H1 (cell line): Measurements from ENCODE around the gene PRR22. TPM values are rescaled to one million over a fixed set of nuclear protein-coding genes. Genes with fewer than 3 reads are reported as not detected.

Source experiments
- CTCF ChIA-PET: fragments of 300-600 bp; sonication (Branson Sonifier 250); formaldehyde crosslinking; loops from one replicate; lab custom pipeline; 2021; ENCODE audit not compliant: partially characterized antibody; lab: Charles Lee
- POLR2A ChIA-PET: fragments of 300-600 bp; sonication (Branson Sonifier 250); formaldehyde crosslinking; loops from one replicate; lab custom pipeline; 2021; ENCODE audit warnings: inconsistent platforms; ENCODE audit not compliant: partially characterized antibody; lab: Charles Lee
- DNase-seq, 2 experiments: peaks; one replicate each; pipeline versions ENCODE4 v3.0.0 to v3.0.0-alpha.2; 2010 to 2022; ENCODE audit warnings: low spot score in 2 of 2, low read depth in 1 of 2, mixed read lengths in 1 of 2
- FAIRE-seq: peaks from 2 replicates; lab custom pipeline; 2011; peaks lifted over from hg19 to GRCh38; lab: Jason Lieb, UNC
- H2AFZ ChIP-seq: 2 replicates; pipeline ENCODE4 v1.8.1; 2012; ENCODE audit warnings: low read length, inconsistent platforms
- H2AK5ac ChIP-seq: 2 replicates; pipeline ENCODE4 v1.6.1; 2013; ENCODE audit warnings: low read depth, low read length
- H2BK120ac ChIP-seq: replicated peaks from 2 replicates; pipeline ENCODE3; 2013; ENCODE audit warnings: low read depth, low read length, inconsistent platforms
- H2BK12ac ChIP-seq: 2 replicates; pipeline ENCODE4 v1.6.1; 2013; ENCODE audit warnings: low read depth, low read length
- H2BK15ac ChIP-seq: 2 replicates; pipeline ENCODE4 v1.6.1; 2013; ENCODE audit warnings: low read length
- H2BK20ac ChIP-seq: 2 replicates; pipeline ENCODE4 v1.6.1; 2013; ENCODE audit warnings: low read length
- H2BK5ac ChIP-seq: 2 replicates; pipeline ENCODE4 v1.6.1; 2013; ENCODE audit warnings: low read depth, low read length
- H3K14ac ChIP-seq: 2 replicates; pipeline ENCODE4 v1.6.1; 2013; ENCODE audit warnings: inconsistent platforms; ENCODE audit not compliant: insufficient read length
- H3K18ac ChIP-seq: 2 replicates; pipeline ENCODE4 v1.6.1; 2013; ENCODE audit warnings: low read length; ENCODE audit errors: extremely low read depth
- H3K23ac ChIP-seq: 2 replicates; pipeline ENCODE4 v1.6.1; 2013; ENCODE audit warnings: inconsistent platforms; ENCODE audit not compliant: insufficient read length
- H3K23me2 ChIP-seq: 2 replicates; pipeline ENCODE4 v1.6.1; 2013; ENCODE audit warnings: low read depth, low read length
- H3K27ac ChIP-seq: 2 replicates; pipeline ENCODE4 v1.6.1; 2011; ENCODE audit warnings: low read depth, low read length, inconsistent platforms
- H3K27me3 ChIP-seq, 4 experiments: replicated peaks in 1 of 4; 1 replicate in 1 of 4; 2 replicates in 3 of 4; pipeline versions ENCODE4 v1.6.1 to v1.8.1; 2011 to 2013; ENCODE audit warnings: low read length in 3 of 4, mild to moderate bottlenecking in 3 of 4, inconsistent platforms in 2 of 4, mixed read lengths in 2 of 4, moderate library complexity in 1 of 4; ENCODE audit not compliant: control insufficient read depth in 3 of 4, insufficient read depth in 3 of 4; ENCODE audit errors: extremely low read depth in 1 of 4
- H3K36me3 ChIP-seq, 4 experiments: 2 replicates each; pipeline versions ENCODE4 v1.6.1 to v1.8.1; 2011 to 2013; ENCODE audit warnings: mild to moderate bottlenecking in 4 of 4, low read length in 3 of 4, moderate library complexity in 2 of 4, control low read depth in 1 of 4, inconsistent platforms in 1 of 4; ENCODE audit not compliant: insufficient read depth in 4 of 4, control insufficient read depth in 2 of 4
- H3K4ac ChIP-seq: replicated peaks from 2 replicates; pipeline ENCODE3; 2013; ENCODE audit warnings: low read length, low read depth, mixed read lengths, inconsistent platforms; ENCODE audit not compliant: insufficient read length
- H3K4me1 ChIP-seq, 4 experiments: replicated peaks in 1 of 4; 1 replicate in 1 of 4; 2 replicates in 3 of 4; pipeline versions ENCODE4 v1.6.1 to v1.8.1; 2011 to 2013; ENCODE audit warnings: low read length in 3 of 4, inconsistent platforms in 2 of 4, mixed read lengths in 1 of 4; ENCODE audit not compliant: insufficient read depth in 4 of 4, control insufficient read depth in 3 of 4
- H3K4me2 ChIP-seq, 2 experiments: 2 replicates each; pipeline versions ENCODE4 v1.6.1 to v1.8.1; 2011 to 2013; ENCODE audit warnings: low read depth in 2 of 2, low read length in 2 of 2, control low read depth in 1 of 2, inconsistent platforms in 1 of 2, mild to moderate bottlenecking in 1 of 2; ENCODE audit not compliant: insufficient read depth in 1 of 2
- H3K4me3 ChIP-seq, 4 experiments: fragments of 200-600, 300-600 bp in 1 of 4; sonication (generic), shearing (Covaris generic), sonication (Bioruptor Twin) in 1 of 4; 2 replicates each; pipeline versions ENCODE4 v1.5.1 to v1.8.1; 2011 to 2016; ENCODE audit warnings: low read length in 4 of 4, low read depth in 3 of 4, control low read depth in 2 of 4, inconsistent platforms in 2 of 4, mild to moderate bottlenecking in 2 of 4, mixed read lengths in 1 of 4, moderate library complexity in 1 of 4; ENCODE audit not compliant: insufficient read depth in 2 of 4; ENCODE audit errors: extremely low read depth in 1 of 4
- H3K56ac ChIP-seq: replicated peaks from 2 replicates; pipeline ENCODE3; 2013; ENCODE audit warnings: low read depth, mild to moderate bottlenecking, mixed read lengths, low read length, inconsistent platforms; ENCODE audit not compliant: insufficient read length
- H3K79me1 ChIP-seq: 2 replicates; pipeline ENCODE4 v1.6.1; 2013; ENCODE audit warnings: low read depth, low read length, control low read depth
- H3K79me2 ChIP-seq, 2 experiments: 2 replicates each; pipeline versions ENCODE4 v1.6.1 to v1.8.1; 2012 to 2013; ENCODE audit warnings: low read length in 2 of 2, mild to moderate bottlenecking in 2 of 2, inconsistent platforms in 1 of 2; ENCODE audit not compliant: insufficient read depth in 2 of 2, control insufficient read depth in 1 of 2
- H3K9ac ChIP-seq, 4 experiments: replicated peaks in 1 of 4; 1 replicate in 1 of 4; 2 replicates in 3 of 4; pipeline versions ENCODE4 v1.6.1 to v1.8.1; 2011 to 2013; ENCODE audit warnings: low read depth in 3 of 4, low read length in 3 of 4, control low read depth in 2 of 4, mild to moderate bottlenecking in 2 of 4, moderate library complexity in 2 of 4, inconsistent platforms in 1 of 4; ENCODE audit errors: extremely low read depth in 1 of 4
- H3K9me3 ChIP-seq, 2 experiments: 2 replicates each; pipeline versions ENCODE4 v1.6.1 to v1.8.1; 2012 to 2013; ENCODE audit warnings: mild to moderate bottlenecking in 2 of 2, moderate library complexity in 2 of 2, control low read depth in 1 of 2, inconsistent platforms in 1 of 2, low read depth in 1 of 2, low read length in 1 of 2, mixed read lengths in 1 of 2; ENCODE audit not compliant: insufficient read depth in 2 of 2
- H4K20me1 ChIP-seq, 2 experiments: replicated peaks in 1 of 2; 2 replicates each; pipeline versions ENCODE3 to v1.8.1; 2011 to 2013; ENCODE audit warnings: inconsistent platforms in 2 of 2, low read length in 2 of 2, mild to moderate bottlenecking in 1 of 2; ENCODE audit not compliant: insufficient read depth in 2 of 2, control insufficient read depth in 1 of 2
- H4K5ac ChIP-seq: 2 replicates; pipeline ENCODE4 v1.6.1; 2013; ENCODE audit warnings: low read length, low read depth, mixed read lengths, inconsistent platforms; ENCODE audit not compliant: insufficient read length
- H4K8ac ChIP-seq: 2 replicates; pipeline ENCODE4 v1.8.0; 2013; ENCODE audit warnings: mild to moderate bottlenecking, moderate library complexity, low read length, inconsistent platforms; ENCODE audit not compliant: insufficient read depth; ENCODE audit errors: extremely low read depth
- H4K91ac ChIP-seq: replicated peaks from 2 replicates; pipeline ENCODE3; 2013; ENCODE audit warnings: low read length, mixed read lengths, inconsistent platforms; ENCODE audit not compliant: insufficient read length
- CEBPB ChIP-seq: IDR thresholded peaks from 2 replicates; pipeline ENCODE4 v1.6.1; 2012; ENCODE audit warnings: low read depth, low read length
- CHD1 ChIP-seq: IDR thresholded peaks from 2 replicates; pipeline ENCODE4 v1.6.1; 2012; ENCODE audit warnings: low read depth, low read length, improper control_type of control experiment
- EP300 ChIP-seq, 2 experiments: IDR thresholded peaks; 1 replicate in 1 of 2; 2 replicates in 1 of 2; pipeline ENCODE4 v1.6.1; 2011 to 2012; ENCODE audit warnings: low read depth in 2 of 2, low read length in 2 of 2, mild to moderate bottlenecking in 2 of 2, borderline replicate concordance in 1 of 2, inconsistent platforms in 1 of 2, moderate library complexity in 1 of 2
- POLR2A ChIP-seq, 2 experiments: IDR thresholded peaks; 1 replicate in 1 of 2; 2 replicates in 1 of 2; pipeline ENCODE4 v1.6.1; 2011; ENCODE audit warnings: low read depth in 2 of 2, low read length in 2 of 2, mild to moderate bottlenecking in 2 of 2; ENCODE audit errors: control extremely low read depth in 1 of 2
- POLR2AphosphoS5 ChIP-seq: IDR thresholded peaks from 2 replicates; pipeline ENCODE4 v1.6.1; 2011; ENCODE audit warnings: low read depth, low read length
- POU5F1 ChIP-seq: IDR thresholded peaks from 2 replicates; pipeline ENCODE4 v1.6.1; 2011; ENCODE audit warnings: low read depth, mild to moderate bottlenecking, low read length, moderate library complexity
- RAD21 ChIP-seq, 2 experiments: IDR thresholded peaks in 1 of 2; conservative IDR thresholded peaks in 1 of 2; 2 replicates each; pipeline ENCODE4 v1.6.1; 2011; ENCODE audit warnings: low read depth in 2 of 2, low read length in 2 of 2, improper control_type of control experiment in 1 of 2, inconsistent platforms in 1 of 2, mild to moderate bottlenecking in 1 of 2, moderate library complexity in 1 of 2
- SIN3A ChIP-seq, 2 experiments: IDR thresholded peaks in 1 of 2; conservative IDR thresholded peaks in 1 of 2; 2 replicates each; pipeline ENCODE4 v1.6.1; 2011 to 2012; ENCODE audit warnings: low read length in 2 of 2, improper control_type of control experiment in 1 of 2, low read depth in 1 of 2, mild to moderate bottlenecking in 1 of 2
- SIX5 ChIP-seq: IDR thresholded peaks from 2 replicates; pipeline ENCODE4 v1.6.1; 2011; ENCODE audit warnings: mild to moderate bottlenecking, low read depth, low read length
- SUZ12 ChIP-seq: fragments of 200-600 bp; sonication (generic); IDR thresholded peaks from 2 replicates; pipeline ENCODE4 v1.6.1; 2012; ENCODE audit warnings: mild to moderate bottlenecking, inconsistent platforms, low read length, moderate library complexity, mixed read lengths
- TAF1 ChIP-seq: IDR thresholded peaks from 2 replicates; pipeline ENCODE4 v1.6.1; 2011; ENCODE audit warnings: mild to moderate bottlenecking, low read depth, low read length
- WGBS, 2 experiments: shearing (Covaris generic) in 1 of 2; methylation state at CpG; one replicate each; pipeline versions ENCODE4 v1.1.6 to v1.1.7; 2013 to 2015; ENCODE audit warnings: low lambda C conversion rate in 2 of 2, mixed read lengths in 2 of 2, inconsistent platforms in 1 of 2, low coverage in 1 of 2, missing lambda C conversion rate in 1 of 2; ENCODE audit not compliant: insufficient replicate concordance in 2 of 2, insufficient coverage in 1 of 2, insufficient read length in 1 of 2; ENCODE audit errors: extremely low coverage in 1 of 2, missing lambda C conversion rate in 1 of 2; 5-methylcytosine and 5-hydroxymethylcytosine counted together
- polyA plus RNA-seq, 7 experiments: library from polyadenylated mRNA; depleted of rRNA in 3 of 7; stranded (reverse) in 5 of 7; unstranded in 2 of 7; fragments of >200 nt in 5 of 7; fragments of 200-250 nt in 2 of 7; gene quantifications; 1 replicate in 5 of 7; 2 replicates in 1 of 7; 4 replicates in 1 of 7; pipeline versions ENCODE4 v1.2.1 to v1.2.3, GENCODE V29; 2011 to 2013; ENCODE audit warnings: missing spikeins in 2 of 7, mixed read lengths in 2 of 7
- total RNA-seq: library from RNA; stranded (reverse); fragmentation: NEBNext Ultra II Directional; extraction: Animal tissue kit (Norgen Biotek cat#: 25700); gene quantifications from 2 replicates; pipeline ENCODE4 v1.2.1, GENCODE V29; 2021

Gene PRR22
- total and polyA plus RNA-seq, 2 of the 8 experiments (the other 6 are each of a cell fraction or from before 2014, with no cell fraction given), result 1.9 to 2.1 TPM

- Histone ChIP-seq H3K4me2 (no peak overlapping the region), H2AFZ (no peak overlapping the region), H3K56ac (no peak overlapping the region), H4K91ac (no peak overlapping the region), H3K36me3 (peaks cover 13 to 29% (median 21%) of the 10 kb centered on the region in 4 experiments; a peak in 7 of 8 replicates), H2BK15ac (no peak overlapping the region), H4K20me1 (peaks cover 0 to 6% of the 10 kb centered on the region in 2 experiments), H3K79me2 (no peaks in the 10 kb centered on the region), H2BK5ac (no peak overlapping the region), H2AK5ac (no peak overlapping the region), H3K14ac (no peak overlapping the region), H3K4me3 (no peak overlapping the region), H2BK120ac (no peak overlapping the region), H3K18ac (no peak overlapping the region), H3K27me3 (no peaks in the 10 kb centered on the region), H4K5ac (no peak overlapping the region), H3K9ac (no peak overlapping the region), H2BK12ac (no peak overlapping the region; the same call in 1 of the 2 replicates), H4K8ac (no peak overlapping the region), H3K4me1 (no peaks in the 10 kb centered on the region), H3K27ac (no peak overlapping the region), H3K9me3 (no peaks in the 10 kb centered on the region), H3K23ac (no peak overlapping the region), H3K4ac (no peak overlapping the region), H3K79me1 (no peaks in the 10 kb centered on the region; the same call in 1 of the 2 replicates), H2BK20ac (no peak overlapping the region), H3K23me2 (no peaks in the 10 kb centered on the region)
- ChIA-PET POLR2A (interaction anchor here (0.9 to 3.9 kb wide), 11 partner anchors 9 to 95 kb away, joined by 3 to 25 read pairs (median 4); partner anchors contain the start of genes CATSPERD, LONP1 and RPL36), CTCF (interaction anchor here (0.7 to 1.7 kb wide), 7 partner anchors 9 to 94 kb away, joined by 3 to 9 read pairs (median 4); partner anchors contain the start of gene RPL36)
- no peak for DNase-seq
- FAIRE-seq, result no peak
- 90% methylated on average over 31 of the region's 48 CpGs; no CpG with 5 or more reads in 1 of the 2 experiments for WGBS, 2 experiments
- TF ChIP-seq SUZ12, result no peak
- no peak for TF ChIP-seq POLR2AphosphoS5
- TF ChIP-seq POU5F1, result no peak
- TF ChIP-seq RAD21 (IDR thresholded peaks at IDR 0.05 in 1 of 2, conservative IDR thresholded peaks at IDR 0.05 in 1 of 2; ENCODE audit: low read depth in 2 of 2, low read length in 2 of 2), result no peak
- no peak for TF ChIP-seq CHD1
- TF ChIP-seq EP300 (IDR thresholded peaks at IDR 0.05; ENCODE audit: borderline replicate concordance in 1 of 2, low read depth in 2 of 2, low read length in 2 of 2), result no peak
- no peak for TF ChIP-seq SIN3A (conservative IDR thresholded peaks at IDR 0.05 in 1 of 2, IDR thresholded peaks at IDR 0.05 in 1 of 2; ENCODE audit: low read depth in 1 of 2, low read length in 2 of 2)
- TF ChIP-seq TAF1, result no peak
- no peak for TF ChIP-seq CEBPB
- TF ChIP-seq POLR2A (IDR thresholded peaks at IDR 0.05; ENCODE audit: control extremely low read depth in 1 of 2, low read depth in 2 of 2, low read length in 2 of 2), result no peak
- no peak for TF ChIP-seq SIX5
Observed at GRCh38 chr19:5782945-5783919, 1.3 kb downstream of the PRR22 start.
